Esophagus squamous epithelium (tissue), 4 donors: ENCODE data around the gene FRMD3.

Source experiments
- CTCF ChIP-seq, 6 experiments: fragments of 450-650 bp in 4 of 6; fragments of 200-600 bp in 2 of 6; sonication (generic) in 2 of 6; IDR thresholded peaks; one replicate each; pipeline ENCODE4 v1.5.1; 2016 to 2019; ENCODE audit warnings: antibody characterized with exemption in 6 of 6, mild to moderate bottlenecking in 4 of 6, moderate library complexity in 4 of 6
- POLR2A ChIP-seq, 4 donors: fragments of 450-650 bp; IDR thresholded peaks; one replicate each; pipeline ENCODE4 v1.6.1; 2017; ENCODE audit warnings: antibody characterized with exemption in 4 of 4, mild to moderate bottlenecking in 4 of 4, moderate library complexity in 3 of 4

- TF ChIP-seq CTCF (IDR thresholded peaks at IDR 0.05) (no peak), POLR2A (IDR thresholded peaks at IDR 0.05) (no peak)
These were observed 106.8 kb downstream of the FRMD3 start for GRCh38 chr9:83431101-83432060.
